ENCODE results near the gene INTU.

Gene INTU

DNA sequence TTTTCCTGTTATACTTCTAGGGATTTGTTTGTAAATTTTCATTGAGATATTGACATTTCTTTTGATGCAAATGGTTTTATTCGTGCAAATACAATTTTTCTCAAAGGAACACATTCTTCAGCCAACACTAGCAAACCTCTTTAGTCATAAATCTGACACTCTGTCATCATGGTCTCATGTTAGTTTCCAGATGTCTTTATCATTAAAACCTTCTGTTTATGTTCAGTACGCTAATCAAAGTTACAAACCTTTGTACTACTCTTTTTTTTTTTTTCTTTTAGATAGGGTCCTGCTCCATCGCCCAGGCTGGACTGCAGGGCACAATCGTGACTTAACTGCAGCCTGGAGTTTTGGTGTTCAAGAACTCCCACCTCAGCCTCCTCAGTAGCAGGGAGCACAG, 104.5 kb downstream of the INTU start:
- DNase-seq (ENCODE audit: insufficient read length, low spot score) = no peak
- TF ChIP-seq, protein P1, sequence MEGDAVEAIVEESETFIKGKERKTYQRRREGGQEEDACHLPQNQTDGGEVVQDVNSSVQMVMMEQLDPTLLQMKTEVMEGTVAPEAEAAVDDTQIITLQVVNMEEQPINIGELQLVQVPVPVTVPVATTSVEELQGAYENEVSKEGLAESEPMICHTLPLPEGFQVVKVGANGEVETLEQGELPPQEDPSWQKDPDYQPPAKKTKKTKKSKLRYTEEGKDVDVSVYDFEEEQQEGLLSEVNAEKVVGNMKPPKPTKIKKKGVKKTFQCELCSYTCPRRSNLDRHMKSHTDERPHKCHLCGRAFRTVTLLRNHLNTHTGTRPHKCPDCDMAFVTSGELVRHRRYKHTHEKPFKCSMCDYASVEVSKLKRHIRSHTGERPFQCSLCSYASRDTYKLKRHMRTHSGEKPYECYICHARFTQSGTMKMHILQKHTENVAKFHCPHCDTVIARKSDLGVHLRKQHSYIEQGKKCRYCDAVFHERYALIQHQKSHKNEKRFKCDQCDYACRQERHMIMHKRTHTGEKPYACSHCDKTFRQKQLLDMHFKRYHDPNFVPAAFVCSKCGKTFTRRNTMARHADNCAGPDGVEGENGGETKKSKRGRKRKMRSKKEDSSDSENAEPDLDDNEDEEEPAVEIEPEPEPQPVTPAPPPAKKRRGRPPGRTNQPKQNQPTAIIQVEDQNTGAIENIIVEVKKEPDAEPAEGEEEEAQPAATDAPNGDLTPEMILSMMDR (IDR thresholded peaks at IDR 0.05; ENCODE audit: insufficient read depth, missing control alignments) = no peak
- no peak for FAIRE-seq

DNA sequence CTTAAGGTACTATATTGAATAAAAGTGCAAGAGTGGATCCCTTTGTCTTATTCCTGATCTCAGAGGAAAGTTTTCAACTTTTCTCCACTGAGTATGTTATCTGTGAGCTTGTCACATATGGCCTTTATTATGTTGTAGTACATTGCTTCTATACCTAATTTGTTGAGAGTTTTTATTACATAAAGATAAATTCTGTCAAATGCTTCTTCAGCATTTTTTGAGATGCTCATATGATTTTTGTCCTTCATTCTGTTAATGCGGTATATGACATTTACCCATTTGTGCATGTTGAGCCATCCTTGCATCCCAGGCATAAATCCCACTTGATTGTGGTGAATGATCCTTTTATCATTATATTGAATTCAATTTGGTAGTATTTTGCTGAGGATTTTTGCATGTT, 108.5 kb downstream of the INTU start:
- no peak for DNase-seq (ENCODE audit: insufficient read length, low spot score)
- TF ChIP-seq, protein P1 (IDR thresholded peaks at IDR 0.05; ENCODE audit: insufficient read depth, missing control alignments) = no peak
- FAIRE-seq = no peak

DNA sequence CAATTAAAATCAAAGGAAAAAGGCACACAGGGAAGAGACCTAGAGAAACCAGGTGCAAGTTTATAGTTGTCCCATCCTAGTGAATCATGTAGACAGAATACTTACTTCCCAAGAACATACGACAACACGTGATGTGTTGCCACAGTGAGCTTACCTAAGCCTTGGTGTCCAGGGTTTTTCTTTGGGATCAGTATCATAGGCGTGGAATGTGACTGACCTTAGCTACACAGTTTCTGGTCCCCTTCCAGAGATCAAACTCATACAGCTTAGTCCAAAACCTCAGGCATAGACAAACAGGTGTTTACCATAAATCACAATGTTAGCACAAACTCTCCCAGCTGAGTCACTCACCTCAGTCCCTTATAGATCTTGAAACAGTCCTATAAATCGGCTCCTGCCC, 115.1 kb downstream of the INTU start:
- no peak for DNase-seq (ENCODE audit: insufficient read length, low spot score)
- no peak for FAIRE-seq
- TF ChIP-seq, protein P1 (IDR thresholded peaks at IDR 0.05; ENCODE audit: insufficient read depth, missing control alignments) = no peak

DNA sequence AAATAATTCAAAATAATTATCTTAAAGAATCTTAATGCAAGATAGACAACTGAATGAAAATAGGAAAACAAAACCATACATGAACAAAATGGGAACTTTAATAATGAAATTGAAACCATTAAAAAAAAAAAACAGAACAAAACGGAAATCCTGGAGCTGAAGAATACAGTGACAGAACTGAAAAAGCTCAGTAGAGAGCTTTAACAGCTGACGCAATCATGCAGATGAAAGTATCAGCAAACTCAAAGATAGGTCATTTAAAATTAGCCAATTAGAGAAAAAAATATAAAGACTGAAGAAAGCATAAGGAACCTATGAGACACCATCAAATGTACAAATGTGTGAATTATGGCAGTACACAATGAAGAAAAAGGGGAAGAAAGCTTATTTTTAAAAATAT, 116.2 kb downstream of the INTU start:
- FAIRE-seq (no peak), DNase-seq (ENCODE audit: insufficient read length, low spot score) (no peak)
- TF ChIP-seq, protein P1 (IDR thresholded peaks at IDR 0.05; ENCODE audit: insufficient read depth, missing control alignments) = no peak

GRCh38 chr4:127756906-127757305, 124.1 kb downstream of the INTU start:
- TF ChIP-seq, protein P1 (IDR thresholded peaks at IDR 0.05; ENCODE audit: insufficient read depth, missing control alignments) = no peak
- DNase-seq (ENCODE audit: insufficient read length, low spot score) (no peak), FAIRE-seq (no peak)

DNA sequence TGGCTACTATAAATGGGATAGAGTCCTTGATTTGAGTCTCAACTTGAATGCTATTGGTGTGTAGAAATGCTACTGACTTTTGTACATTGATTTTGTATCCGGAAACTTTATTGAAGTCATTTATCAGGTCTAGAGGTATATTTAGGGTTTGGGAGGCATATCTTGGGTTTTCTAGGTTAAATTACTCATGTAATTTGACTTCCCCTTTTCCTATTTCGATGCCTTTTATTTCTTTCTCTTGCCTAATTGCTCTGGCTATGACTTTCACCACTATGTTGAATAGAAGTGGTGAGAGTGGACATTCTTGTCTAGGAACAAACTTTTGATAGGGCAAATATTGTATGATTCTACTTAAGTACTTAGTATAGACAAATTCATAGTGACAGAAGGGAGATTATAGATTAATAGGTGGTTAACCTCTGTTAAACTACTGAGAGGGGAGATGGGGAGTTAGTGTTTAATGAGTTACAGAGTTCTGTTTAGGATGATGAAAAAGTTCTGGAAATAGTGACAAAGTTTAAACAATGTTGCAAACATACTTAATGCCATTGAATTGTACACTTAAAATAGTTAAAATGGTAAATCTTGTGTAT, 126.6 kb downstream of the INTU start:
- no peak for FAIRE-seq
- TF ChIP-seq, protein P1 (IDR thresholded peaks at IDR 0.05; ENCODE audit: insufficient read depth, missing control alignments) = no peak
- no peak for DNase-seq (ENCODE audit: insufficient read length, low spot score)

DNA sequence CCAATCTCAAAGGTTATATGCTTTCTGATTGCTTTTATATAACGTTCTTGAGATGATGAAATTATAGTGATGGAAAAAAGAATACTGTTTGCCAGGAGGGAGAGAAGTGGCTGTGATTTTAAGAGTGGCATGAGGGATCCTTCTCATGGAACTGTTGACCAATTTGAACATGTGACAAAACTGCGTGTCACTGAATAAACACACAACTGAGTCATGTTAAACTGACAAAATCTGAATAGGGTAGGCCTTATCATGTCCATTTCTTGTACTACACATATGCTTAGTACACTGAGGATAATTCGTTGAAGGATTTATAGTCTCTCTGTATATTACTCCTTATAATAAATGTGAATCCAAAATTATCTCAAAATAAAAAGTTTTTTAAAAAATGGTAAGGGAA, 127.1 kb downstream of the INTU start:
- no peak for DNase-seq (ENCODE audit: insufficient read length, low spot score)
- TF ChIP-seq, protein P1 (IDR thresholded peaks at IDR 0.05; ENCODE audit: insufficient read depth, missing control alignments) = no peak
- no peak for FAIRE-seq

Measured in D721Med (cell line).